ENCODE measurements around the gene ARHGAP18. TPM values are rescaled to one million over a fixed set of nuclear protein-coding genes. Genes with fewer than 3 reads are reported as not detected.

Gene ARHGAP18
- total RNA-seq, 1 donor from 2014 or later = 3.8 TPM

DNA sequence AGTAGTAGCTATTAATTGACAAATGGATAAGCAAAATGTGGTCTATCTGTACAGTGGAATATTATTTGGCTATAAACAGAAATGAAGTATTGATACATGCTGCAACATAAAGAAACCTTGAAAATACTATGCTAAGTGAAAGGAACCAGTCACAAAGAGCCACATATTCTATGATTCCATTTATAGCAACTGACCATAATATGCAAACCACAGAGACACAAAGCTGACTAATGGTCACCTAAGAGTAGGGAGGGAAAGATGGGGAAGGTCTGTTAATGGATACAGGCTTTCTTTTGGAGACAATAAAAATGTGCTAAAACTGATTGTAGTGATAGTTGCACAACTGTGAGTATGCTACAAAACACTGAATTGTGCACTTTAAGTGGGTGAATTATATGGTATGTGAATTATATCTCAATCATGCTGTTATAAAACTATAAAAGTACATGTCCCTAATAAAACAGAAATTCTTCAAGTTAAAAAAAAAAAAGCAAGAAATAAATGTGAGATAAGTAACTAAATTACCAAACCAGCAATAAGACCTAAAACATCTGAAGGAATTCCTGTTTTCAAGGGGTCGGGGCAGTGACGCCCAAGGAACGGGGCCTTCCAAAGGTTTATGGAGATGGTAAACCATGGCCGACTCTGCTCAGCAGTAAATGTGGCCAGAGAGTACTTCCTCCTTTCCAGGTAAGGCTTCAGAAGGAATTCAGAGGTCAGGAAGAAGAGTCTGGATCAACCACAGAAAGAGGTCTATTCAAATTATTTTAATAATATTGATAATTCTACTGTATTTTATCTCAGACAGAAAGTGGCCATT is 75.4 kb downstream of the ARHGAP18 start:
- Mint-ChIP-seq H3K27me3 (no peaks in the 10 kb centered on the region), H3K27ac (no peak overlapping the region), H3K4me3 (no peak overlapping the region), H3K9me3 (no peaks in the 10 kb centered on the region), H3K4me1 (no peaks in the 10 kb centered on the region), H3K36me3 (ENCODE audit: low read depth) (peaks cover 18% of the 10 kb centered on the region)
- intact Hi-C loops (cut with micrococcal nuclease) = no loop called here
- DNase-seq = no peak

DNA sequence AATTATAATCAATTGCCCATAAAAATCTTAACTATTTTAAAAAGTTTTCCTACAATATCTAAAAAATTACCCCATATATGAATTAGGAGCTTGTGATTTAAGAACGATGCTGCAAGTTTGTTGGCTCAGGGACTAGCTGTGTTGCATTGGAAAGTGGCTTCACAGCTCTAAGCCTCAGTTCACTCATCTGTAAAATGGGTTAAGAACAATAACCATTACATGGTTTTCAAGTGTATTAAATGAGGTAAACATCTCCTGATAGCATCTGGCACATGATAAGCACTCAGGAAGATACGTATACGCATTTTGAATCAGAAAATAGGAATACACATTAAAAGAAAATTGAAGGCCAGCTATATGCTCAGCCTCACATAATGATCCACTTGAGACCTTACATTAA is 76.4 kb downstream of the ARHGAP18 start:
- Mint-ChIP-seq H3K9me3 (no peaks in the 10 kb centered on the region), H3K27ac (no peak overlapping the region), H3K4me3 (no peak overlapping the region), H3K36me3 (ENCODE audit: low read depth) (peaks cover 19% of the 10 kb centered on the region), H3K4me1 (no peaks in the 10 kb centered on the region), H3K27me3 (no peaks in the 10 kb centered on the region)
- DNase-seq = no peak
- intact Hi-C loops (cut with micrococcal nuclease) = no loop called here

DNA sequence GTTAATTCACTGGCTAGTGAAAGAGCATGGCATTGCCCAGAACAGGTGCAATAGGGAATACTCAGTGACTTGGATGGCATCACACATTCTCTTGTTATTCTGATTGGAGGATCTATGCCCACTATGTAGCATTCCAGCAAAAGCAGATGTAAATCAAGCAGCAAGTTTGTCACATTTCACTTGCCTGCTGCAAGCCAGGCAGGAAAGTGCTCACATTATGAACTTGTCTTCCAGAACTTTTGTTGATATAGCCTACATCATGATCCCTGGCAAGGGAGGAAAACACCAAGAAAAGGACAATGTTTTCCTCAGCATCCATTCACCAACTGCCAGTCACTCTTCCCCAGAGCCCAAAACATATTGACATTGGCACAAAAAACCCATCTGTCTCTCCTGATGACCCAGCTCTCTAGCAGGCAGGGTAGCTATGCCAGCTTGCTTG is 77.8 kb downstream of the ARHGAP18 start:
- Mint-ChIP-seq H3K27ac (no peak overlapping the region), H3K4me3 (no peak overlapping the region), H3K27me3 (no peaks in the 10 kb centered on the region), H3K36me3 (ENCODE audit: low read depth) (peaks cover 9% of the 10 kb centered on the region), H3K9me3 (no peaks in the 10 kb centered on the region), H3K4me1 (no peaks in the 10 kb centered on the region)
- DNase-seq = no peak
- intact Hi-C loops (cut with micrococcal nuclease) = no loop called here

DNA sequence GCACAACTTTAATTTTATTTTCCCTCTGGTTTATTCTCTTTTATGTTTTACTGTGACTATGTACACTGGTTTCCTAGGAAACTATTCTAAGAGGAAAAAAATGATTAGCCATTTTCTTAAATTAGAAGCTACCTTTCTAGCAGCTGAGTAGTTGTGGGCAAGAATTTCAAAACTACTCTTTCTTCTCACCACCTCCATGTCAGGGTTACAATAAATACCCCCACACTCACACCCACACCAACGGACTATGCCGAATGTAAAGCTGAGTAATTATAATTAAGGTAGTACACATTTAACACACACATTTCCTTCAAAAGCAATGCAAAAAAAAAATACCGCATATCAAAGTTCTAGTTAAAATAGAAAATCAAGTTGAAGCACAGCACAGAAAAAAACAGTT is 78.9 kb downstream of the ARHGAP18 start:
- Mint-ChIP-seq H3K27me3 (no peaks in the 10 kb centered on the region), H3K27ac (no peak overlapping the region), H3K4me1 (no peaks in the 10 kb centered on the region), H3K36me3 (ENCODE audit: low read depth) (peaks cover 8% of the 10 kb centered on the region), H3K9me3 (no peaks in the 10 kb centered on the region), H3K4me3 (no peak overlapping the region)
- intact Hi-C loops (cut with micrococcal nuclease) = no loop called here
- DNase-seq = no peak

DNA sequence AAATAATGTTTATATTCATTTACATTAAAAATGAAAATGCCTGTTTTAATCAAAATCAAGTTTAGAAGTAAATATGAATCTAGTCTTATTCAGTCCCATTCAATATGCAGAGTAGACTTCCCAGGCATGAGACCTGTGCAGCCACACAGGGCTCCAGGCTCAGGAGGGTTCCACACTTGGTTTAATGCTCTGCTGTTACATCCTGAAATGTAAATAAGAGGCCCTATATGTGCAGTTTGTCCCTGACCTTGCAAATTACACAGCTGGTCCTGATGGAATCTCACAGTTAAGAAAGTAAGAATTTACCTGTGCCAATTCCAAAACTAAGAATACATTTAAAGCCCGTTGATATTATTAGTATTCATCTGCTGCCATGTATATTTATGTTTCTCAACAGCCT is 79.4 kb downstream of the ARHGAP18 start:
- Mint-ChIP-seq H3K9me3 (no peaks in the 10 kb centered on the region), H3K4me3 (no peak overlapping the region), H3K36me3 (ENCODE audit: low read depth) (peaks cover 6% of the 10 kb centered on the region), H3K27ac (no peak overlapping the region), H3K4me1 (no peaks in the 10 kb centered on the region), H3K27me3 (no peaks in the 10 kb centered on the region)
- no peak for DNase-seq
- intact Hi-C loops (cut with micrococcal nuclease) = no loop called here

DNA sequence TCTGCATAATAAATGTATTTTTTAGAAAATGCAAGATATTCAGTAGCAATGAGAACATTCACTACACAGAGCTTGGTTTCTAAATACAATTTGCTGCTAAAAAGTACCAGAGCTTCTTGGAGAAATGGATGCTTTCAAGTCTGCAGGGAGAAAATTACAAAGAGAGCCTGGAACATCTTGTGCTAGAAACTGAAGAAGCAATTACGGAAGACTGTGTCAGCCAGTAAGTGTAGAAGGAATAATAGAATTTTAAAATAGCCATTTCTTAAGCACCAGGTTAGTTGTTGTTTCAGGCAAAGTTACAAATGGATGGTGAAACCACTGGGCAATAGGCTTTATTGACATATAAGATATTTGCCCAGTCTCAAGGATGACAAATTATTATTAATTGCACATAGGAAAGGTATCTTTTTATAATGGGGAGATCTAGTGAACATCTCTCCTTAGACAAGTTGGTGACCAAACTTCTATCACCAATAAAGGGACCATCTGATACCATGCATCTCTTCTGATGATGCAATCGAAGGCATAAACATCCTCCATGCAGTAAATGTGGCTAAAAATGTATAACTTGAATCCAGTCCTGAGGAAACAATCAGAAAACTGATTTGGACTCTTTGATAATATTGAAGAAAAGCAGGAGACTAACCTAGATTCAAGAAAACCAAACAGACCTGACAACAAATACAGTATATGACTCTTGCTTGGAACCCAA is 81.7 kb downstream of the ARHGAP18 start:
- Mint-ChIP-seq H3K27me3 (no peaks in the 10 kb centered on the region), H3K9me3 (no peaks in the 10 kb centered on the region), H3K4me3 (no peak overlapping the region), H3K27ac (no peak overlapping the region), H3K4me1 (no peaks in the 10 kb centered on the region), H3K36me3 (ENCODE audit: low read depth) (peaks cover 3% of the 10 kb centered on the region)
- intact Hi-C loops (cut with micrococcal nuclease) = loop anchor here (10.0 kb wide), 1 partner anchor 47 kb away; no protein-coding TSS in a partner anchor
- DNase-seq = no peak

DNA sequence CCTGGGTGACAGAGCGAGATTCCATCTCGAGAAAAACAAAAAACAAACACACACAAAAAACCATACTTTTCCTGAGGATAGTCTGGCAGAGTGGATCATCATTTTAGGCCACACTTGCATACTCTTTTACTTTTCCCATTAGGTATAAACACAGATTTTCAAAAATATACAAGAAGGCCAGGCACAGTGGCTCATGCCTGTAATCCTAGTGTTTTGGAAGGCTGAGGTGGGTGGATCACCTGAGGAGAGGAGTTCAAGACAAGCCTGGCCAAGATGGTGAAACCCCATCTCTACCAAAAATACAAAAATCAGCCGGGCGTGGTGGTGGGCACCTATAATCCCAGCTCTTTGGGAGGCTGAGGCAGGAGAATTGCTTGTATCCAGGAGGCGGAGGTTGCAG is 85.5 kb downstream of the ARHGAP18 start:
- intact Hi-C loops (cut with micrococcal nuclease) = loop anchor here (10.0 kb wide), 1 partner anchor 50 kb away; no protein-coding TSS in a partner anchor
- Mint-ChIP-seq H3K27ac (no peak overlapping the region), H3K4me1 (no peaks in the 10 kb centered on the region), H3K9me3 (no peaks in the 10 kb centered on the region), H3K36me3 (ENCODE audit: low read depth) (peaks cover 3% of the 10 kb centered on the region), H3K4me3 (no peak overlapping the region), H3K27me3 (no peaks in the 10 kb centered on the region)
- DNase-seq = no peak

DNA sequence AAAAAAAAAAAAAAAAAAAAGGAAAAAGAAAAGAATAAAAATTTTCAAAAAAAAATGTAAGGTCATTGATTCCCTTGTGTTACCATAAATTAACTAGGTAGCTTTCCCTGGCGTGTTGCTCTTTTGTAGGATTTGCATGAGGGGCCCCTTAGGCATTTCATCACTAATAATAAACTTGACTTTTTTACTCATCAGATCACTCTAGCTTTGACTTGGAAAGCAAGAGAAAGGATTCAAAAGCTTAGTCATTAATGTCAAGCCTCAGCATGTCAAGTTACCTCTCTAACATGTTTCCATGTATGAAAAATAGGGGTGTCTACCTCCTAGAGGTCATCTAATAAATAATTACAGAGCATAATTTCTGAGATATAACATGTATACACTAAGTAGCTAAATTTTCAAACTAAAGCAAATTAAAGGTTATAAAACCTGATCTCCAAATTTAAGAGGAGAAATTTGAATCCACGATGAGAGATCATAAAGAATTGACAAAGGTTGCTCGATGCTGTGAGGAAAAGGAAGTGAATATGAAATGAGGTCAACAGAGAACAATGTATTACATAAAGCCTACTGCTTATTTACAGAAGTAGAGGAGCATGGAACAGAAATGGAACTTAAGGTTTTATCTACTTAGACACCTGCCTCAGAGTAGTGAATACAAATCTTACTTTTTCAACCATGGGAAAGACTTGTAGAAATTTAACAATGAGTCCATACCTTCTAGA is 86.8 kb downstream of the ARHGAP18 start:
- no peak for DNase-seq
- no peak overlapping the region for H3K4me3 Mint-ChIP-seq
- H3K27me3 Mint-ChIP-seq = no peaks in the 10 kb centered on the region
- H3K4me1 Mint-ChIP-seq = peaks cover 3% of the 10 kb centered on the region
- intact Hi-C loops (cut with micrococcal nuclease) = loop anchor here (10.0 kb wide), 1 partner anchor 52 kb away; no protein-coding TSS in a partner anchor
- H3K9me3 Mint-ChIP-seq = peaks cover 3% of the 10 kb centered on the region
- H3K27ac Mint-ChIP-seq = no peak overlapping the region
- peaks cover 5% of the 10 kb centered on the region for H3K36me3 Mint-ChIP-seq (ENCODE audit: low read depth)

DNA sequence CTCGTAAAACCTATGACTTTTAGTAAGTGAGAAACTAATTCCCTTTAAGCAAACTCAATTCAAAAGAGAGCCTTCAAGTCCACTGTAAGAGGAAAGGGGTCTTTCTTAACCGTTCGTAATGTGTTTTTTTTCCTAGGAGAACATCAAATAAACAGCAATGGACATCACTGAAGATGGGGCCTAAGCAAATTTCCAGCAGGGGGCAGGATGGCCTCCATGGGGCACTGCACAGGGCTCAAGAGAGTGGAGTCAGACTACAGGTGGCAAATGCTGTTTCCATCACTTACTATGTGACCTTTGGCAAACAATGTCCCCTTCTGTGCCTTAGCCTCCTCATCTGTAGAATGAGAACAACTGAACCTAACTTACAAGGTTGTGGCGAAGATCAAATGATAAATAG is 88.7 kb downstream of the ARHGAP18 start:
- no peak overlapping the region for H3K4me3 Mint-ChIP-seq
- H3K36me3 Mint-ChIP-seq (ENCODE audit: low read depth) = peaks cover 7% of the 10 kb centered on the region
- no peak overlapping the region for H3K27ac Mint-ChIP-seq
- peaks cover 3% of the 10 kb centered on the region for H3K9me3 Mint-ChIP-seq
- intact Hi-C loops (cut with micrococcal nuclease) = loop anchor here (10.0 kb wide), 1 partner anchor 54 kb away; no protein-coding TSS in a partner anchor
- H3K27me3 Mint-ChIP-seq = no peaks in the 10 kb centered on the region
- DNase-seq = peak; percentile 76
- H3K4me1 Mint-ChIP-seq = peaks cover 3% of the 10 kb centered on the region

DNA sequence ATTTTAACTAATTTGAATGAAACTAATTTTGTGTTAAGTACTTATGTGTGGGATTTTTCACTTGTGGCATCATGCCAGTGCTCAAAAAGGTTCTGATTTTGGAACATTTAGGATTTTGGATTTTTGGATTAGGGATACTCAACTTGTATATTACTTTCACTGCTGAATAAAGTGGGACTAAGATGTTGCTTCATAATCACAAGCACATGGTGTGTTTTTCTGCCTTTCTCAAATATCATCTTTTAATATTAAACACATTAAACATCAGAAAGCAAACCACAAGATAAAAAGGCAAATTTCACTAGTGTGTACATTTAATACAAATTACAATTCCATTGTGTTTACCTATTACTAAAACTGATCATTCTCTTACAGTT is 89.8 kb downstream of the ARHGAP18 start:
- Mint-ChIP-seq H3K36me3 (ENCODE audit: low read depth) (peaks cover 7% of the 10 kb centered on the region), H3K27ac (no peak overlapping the region), H3K4me3 (no peak overlapping the region), H3K27me3 (no peaks in the 10 kb centered on the region), H3K4me1 (peaks cover 3% of the 10 kb centered on the region), H3K9me3 (peaks cover 3% of the 10 kb centered on the region)
- intact Hi-C loops (cut with micrococcal nuclease) = loop anchor here (10.0 kb wide), 1 partner anchor 55 kb away; no protein-coding TSS in a partner anchor
- no peak for DNase-seq

DNA sequence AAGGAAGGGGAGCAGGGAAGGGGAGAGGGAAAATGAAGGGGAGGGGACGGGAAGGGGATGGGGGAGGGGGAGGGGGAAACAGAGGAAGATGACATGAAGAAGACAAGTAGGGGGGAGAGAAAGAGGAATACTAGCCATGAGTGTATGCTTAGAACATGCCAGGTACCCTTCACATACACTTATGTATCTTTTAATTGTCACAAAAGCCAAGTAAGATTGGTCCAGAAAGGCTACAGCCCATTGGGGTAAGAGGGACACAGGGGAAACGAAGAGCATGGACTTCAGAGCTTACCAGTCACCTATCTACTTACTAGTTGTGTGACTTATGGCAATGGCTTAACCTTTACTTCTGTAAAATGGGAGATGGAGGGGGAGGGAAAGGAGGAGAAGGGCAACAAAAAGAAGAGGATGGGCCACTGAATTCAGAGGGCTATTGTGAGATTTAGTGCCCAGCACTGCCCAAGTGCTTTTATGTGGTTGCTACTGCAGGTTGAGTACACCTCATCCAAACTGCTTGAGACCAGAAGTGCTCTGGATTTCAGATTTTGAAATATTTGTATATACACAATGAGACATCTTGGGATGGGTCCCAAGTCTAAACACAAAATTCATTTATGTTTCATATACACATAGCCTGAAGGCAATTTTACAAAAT is 90.3 kb downstream of the ARHGAP18 start:
- Mint-ChIP-seq H3K9me3 (peaks cover 3% of the 10 kb centered on the region), H3K36me3 (ENCODE audit: low read depth) (peaks cover 7% of the 10 kb centered on the region), H3K4me3 (no peak overlapping the region), H3K4me1 (peaks cover 3% of the 10 kb centered on the region), H3K27ac (no peak overlapping the region), H3K27me3 (no peaks in the 10 kb centered on the region)
- no peak for DNase-seq
- intact Hi-C loops (cut with micrococcal nuclease) = loop anchor here (10.0 kb wide), 1 partner anchor 55 kb away; no protein-coding TSS in a partner anchor

DNA sequence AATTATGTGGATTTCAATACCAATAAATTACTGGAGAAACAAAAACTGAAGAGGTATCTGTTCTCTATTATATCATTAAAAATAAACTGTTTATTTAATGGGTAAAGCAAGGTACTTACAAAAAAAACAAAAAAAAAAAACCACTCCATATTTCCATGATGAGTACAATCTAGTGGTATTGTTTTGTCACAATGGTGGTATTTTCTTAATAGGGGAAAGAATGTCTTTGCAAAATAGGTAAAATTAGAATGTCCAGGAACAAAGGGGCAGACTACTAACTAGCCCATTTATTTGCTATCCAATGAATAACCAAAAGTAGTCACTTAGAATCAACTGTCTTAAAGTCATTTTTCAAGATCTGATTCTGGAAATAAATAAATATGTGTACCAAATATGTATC is 92.0 kb downstream of the ARHGAP18 start:
- H3K27me3 Mint-ChIP-seq = no peaks in the 10 kb centered on the region
- no peak for DNase-seq
- H3K27ac Mint-ChIP-seq = no peak overlapping the region
- H3K36me3 Mint-ChIP-seq (ENCODE audit: low read depth) = peaks cover 7% of the 10 kb centered on the region
- peaks cover 3% of the 10 kb centered on the region for H3K4me1 Mint-ChIP-seq
- intact Hi-C loops (cut with micrococcal nuclease) = no loop called here
- peaks cover 3% of the 10 kb centered on the region for H3K9me3 Mint-ChIP-seq
- no peak overlapping the region for H3K4me3 Mint-ChIP-seq

DNA sequence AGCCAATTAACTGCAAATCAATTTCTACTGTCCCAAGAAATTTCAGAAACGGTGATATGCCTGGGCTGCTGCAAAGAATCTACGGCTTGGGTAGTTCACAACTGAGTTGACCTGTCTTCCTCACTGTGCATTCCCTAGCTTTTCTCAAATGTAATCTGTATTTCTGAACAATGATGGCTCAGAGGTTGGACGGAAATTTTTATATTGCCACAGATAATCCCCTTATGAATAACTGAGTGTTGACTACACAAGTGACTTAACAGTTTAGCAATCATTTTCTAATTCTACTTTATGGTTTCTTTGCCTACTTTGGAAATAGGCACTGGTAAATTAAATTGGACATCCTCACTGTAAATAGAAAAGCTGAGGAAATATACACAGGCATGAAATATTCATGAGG is 94.5 kb downstream of the ARHGAP18 start:
- intact Hi-C loops (cut with micrococcal nuclease) = no loop called here
- H3K27me3 Mint-ChIP-seq = no peaks in the 10 kb centered on the region
- no peak overlapping the region for H3K4me3 Mint-ChIP-seq

More for the DNA sequence above, 94.5 kb downstream of the ARHGAP18 start:
- Mint-ChIP-seq H3K4me1 (peaks cover 3% of the 10 kb centered on the region), H3K27ac (no peak overlapping the region), H3K9me3 (peaks cover 3% of the 10 kb centered on the region), H3K36me3 (ENCODE audit: low read depth) (peaks cover 7% of the 10 kb centered on the region)
- no peak for DNase-seq

Data from activated CD4-positive, alpha-beta T cell treated with anti-CD3 and anti-CD28 coated beads, Interleukin-2, amount 10 ng/mL, durations not matched to agents 24 days and 14 days (primary cell).